HG02571 (cell line): ENCODE results near the gene DENND2A.
"Not testable (repeated sequence)": the region's sequence is repeated elsewhere in the genome, so short reads cannot be mapped to it uniquely, and the experiment has no call there.

Source experiments
- ATAC-seq: cut with Tn5 transposase; IDR thresholded peaks from one replicate; pipeline ENCODE4 v1.9.1; 2021; ENCODE audit warnings: mild to moderate bottlenecking, moderate library complexity; ENCODE audit not compliant: unreplicated experiment

The DENND2A gene

DNA sequence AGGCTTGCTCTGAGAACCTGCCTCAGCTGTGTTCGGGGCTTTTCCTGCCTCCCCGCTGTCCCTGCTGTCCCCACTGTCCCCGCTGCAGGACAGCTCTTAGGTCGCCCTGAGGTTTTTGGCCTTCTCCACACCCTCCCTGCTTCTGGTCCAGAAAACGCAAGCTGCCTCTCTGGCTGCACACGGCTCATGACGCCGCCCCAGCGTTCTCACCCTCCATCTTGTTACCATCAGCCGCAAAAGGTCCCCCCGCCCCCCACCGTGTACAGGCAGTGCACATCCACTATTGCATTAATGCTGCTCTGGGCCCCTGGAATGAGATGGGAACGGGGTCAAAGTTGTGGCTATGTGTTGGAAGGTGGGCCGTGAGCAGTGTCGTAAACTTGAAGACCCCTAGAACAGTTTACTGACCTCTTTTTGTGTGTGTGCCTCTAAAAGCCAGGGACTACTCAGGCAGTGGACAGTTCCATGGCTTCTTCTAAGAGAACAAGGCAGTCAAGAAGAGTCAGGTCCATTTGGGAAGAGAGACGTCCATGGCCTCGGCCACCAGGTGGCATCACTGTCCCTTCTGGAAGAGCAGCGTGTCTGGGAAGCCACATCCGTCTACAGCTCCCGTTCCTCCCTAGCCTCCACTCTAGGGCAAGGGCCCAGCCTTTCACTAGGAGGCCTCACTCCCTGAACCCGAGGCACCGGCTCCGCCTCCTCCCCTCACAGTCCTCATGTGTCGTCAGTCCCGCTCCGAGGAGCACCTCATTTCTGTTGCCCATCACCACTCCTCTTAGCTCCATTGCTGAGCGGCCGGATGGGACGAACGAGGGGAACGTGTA is 122.9 kb downstream of the DENND2A start:
- ATAC-seq = no peak

DNA sequence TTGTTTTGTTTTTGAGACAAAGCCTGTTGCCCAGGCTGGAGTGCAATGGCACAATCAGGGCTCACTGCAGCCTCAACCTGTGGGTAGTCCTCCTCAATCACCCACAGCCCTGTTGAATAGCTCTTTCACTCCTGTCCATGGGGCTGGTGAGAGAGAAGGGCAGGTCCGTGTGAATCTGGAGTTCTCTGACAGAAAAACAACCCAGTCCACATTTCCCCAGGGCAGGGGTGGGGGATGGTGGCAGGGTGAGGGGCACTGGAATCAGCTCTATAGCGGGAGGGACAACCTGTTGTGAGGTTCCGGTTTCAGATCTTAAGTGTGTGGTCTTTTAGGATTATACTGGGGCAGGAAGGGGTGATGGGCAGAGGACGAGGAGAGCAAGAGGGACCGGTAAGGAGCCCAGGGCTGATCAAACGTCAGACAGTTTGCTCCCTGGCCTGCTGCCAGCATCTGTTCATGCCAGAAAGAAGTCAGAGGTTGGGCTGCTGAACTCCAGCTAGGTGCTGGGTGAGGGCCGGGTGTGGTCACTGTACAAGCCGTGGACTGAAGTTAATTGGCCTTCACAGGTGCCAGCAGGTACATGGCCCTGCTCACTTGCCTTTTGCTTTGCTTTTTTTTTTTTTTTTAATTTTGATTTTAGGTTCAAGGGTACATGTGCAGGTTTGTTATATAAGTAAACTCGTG is 128.2 kb downstream of the DENND2A start:
- no peak for ATAC-seq

DNA sequence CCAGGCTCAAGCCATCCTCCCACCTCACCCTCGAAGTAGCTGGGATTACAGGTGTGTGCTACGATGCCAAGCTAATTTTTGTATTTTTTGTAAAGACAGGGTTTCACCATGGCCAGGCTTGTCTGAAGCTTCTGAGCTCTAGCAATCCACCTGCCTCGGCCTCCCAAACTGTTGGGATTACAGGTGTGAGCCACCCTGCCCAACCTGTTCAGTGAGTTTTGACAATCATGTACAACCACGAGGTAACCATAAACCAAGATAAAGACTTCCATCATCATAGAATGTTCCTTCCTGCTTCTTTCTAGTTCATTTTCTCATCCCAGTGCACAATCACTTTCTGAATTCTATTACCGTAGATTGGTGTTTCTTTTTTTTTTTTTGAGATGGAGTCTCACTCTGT is 130.8 kb downstream of the DENND2A start:
- no peak for ATAC-seq

DNA sequence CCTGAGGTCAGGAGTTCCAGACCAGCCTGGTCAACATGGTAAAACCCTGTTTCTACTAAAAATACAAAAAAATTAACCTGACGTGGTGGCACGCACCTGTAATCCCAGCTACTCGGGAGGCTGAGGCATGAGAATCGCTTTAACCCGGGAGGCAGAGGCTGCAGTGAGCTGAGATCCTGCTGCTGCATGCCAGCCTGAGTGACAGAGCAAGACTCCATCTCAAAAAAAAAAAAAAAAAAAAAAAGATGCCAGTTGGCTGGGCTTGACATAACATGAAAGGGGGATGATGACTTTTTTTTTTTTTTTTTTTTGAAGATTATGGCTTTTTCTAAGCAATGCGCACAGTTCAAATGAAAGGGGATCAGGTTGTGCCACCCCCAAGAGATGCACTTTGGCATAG is 133.1 kb downstream of the DENND2A start:
- ATAC-seq = not testable (repeated sequence)

DNA sequence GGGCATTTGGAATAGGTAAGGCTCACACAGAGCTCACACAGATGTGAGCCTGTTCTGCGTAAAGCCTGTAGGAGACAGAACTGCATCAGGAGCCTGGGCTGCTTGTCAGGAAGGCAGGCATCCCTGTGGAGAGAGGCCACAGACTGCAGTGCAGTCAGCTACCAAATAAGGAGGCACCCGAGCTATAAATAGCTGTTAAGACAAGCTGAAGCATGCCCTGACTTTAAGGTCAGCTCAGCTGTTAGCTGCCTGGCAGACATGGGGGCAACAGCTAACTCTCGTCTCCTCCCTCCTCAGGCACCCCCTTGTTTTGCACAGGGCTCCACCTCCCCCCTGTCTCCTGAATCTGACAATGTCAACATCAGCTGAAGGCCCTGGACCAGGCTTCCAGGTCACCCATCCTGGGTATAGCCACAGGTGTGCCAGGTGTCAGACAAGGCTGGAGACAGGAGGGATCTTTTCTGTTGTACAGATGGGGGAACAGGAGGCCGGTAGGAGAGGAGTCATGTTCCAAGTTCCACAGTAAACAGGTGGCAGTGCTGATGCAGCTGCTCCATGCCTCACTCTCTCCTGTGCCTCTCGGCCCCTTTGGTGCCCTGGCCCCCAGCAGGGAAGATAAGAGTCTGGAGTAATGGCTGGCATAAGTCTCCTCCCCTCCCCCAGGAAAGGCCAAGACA is 133.7 kb downstream of the DENND2A start:
- ATAC-seq = peak; percentile 66

DNA sequence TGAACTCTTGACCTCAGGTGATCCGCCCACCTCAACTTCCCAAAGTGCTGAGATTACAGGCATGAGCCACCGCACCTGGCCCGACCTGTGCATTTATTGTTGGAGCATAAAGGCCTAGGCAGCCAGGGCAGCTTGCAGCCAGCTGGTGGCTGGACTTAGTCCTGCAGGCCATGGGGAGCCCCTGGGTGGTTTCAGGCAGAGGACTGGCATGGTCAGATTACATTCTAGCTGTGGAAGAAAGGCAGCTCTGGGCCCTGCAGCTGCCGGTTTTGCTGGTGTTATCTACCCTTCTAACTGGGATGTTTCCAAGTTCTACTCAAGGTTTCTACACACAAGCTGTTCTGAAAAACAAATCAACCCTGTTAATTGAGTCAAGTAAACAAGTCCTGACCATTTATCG is 138.6 kb downstream of the DENND2A start:
- no peak for ATAC-seq

DNA sequence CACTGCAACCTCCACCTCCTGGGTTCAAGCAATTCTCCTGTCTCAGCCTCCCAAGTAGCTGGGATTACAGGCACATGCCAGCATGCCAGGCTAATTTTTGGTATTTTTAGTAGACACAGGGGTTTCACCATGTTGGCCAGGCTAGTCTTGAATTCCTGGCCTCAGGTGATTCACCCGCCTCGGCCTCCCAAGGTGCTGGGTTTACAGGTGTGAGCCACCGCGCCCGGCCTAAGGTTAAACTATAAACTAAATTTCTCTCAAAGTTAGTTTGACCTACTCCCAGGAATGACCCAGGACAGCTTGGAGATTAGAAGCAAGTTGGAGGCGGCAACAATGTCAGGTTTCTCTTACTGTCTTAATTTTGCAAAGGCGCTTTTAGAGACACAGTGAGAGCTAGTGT is 142.8 kb downstream of the DENND2A start:
- not testable (repeated sequence) for ATAC-seq

DNA sequence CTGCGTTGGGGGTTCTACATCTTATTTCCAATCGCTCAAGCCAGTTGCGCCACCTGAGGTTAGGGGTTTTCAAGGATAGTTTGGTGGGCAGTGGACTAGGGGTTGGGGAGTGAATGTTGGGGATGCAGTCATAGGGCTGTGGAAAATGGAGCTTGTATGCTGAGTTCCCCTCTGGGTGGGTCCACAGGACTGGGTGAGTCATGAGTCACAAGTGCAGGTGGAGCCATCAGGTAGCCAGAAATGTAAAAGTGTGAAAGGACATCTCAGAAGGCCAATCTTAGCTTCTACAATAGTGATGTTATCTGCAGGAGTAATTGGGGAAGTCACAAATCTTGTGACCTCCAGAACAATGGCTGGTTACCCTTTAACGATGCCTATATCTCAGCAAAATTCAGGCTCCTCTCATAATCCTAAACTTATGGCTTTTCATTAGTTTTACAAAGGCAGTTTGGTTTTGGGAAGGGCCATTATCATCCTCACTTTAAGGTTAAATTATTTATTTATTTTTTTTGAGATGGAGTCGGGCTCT is 143.3 kb downstream of the DENND2A start:
- ATAC-seq = no peak

DNA sequence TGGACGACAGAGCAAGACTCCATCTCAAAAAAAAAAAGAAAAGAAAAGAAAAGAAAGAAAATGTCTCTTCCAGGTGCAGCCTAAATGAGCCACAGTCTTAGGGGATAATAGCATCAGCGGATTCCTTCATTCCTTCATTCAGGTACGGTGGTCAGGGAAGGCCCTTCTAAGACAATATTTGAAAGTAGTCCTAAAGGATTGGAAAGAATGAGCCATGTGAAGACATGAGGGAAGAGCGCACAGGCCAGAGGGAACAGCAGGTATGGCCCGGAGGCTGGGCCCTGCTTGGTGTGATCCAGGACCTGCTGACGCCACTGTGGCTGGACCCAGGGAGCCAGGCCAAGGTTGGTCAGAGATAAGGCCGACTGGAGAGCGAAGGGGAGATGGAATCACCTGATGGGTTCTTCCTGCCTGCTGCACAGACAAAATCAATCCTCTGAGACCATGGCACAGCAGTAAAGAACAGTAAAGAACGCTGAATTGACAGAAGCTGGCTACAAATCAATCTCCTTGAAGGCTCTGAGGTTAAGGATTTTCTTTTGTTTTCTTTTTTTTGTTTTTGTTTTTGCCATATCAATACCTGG is 145.0 kb downstream of the DENND2A start:
- no peak for ATAC-seq

DNA sequence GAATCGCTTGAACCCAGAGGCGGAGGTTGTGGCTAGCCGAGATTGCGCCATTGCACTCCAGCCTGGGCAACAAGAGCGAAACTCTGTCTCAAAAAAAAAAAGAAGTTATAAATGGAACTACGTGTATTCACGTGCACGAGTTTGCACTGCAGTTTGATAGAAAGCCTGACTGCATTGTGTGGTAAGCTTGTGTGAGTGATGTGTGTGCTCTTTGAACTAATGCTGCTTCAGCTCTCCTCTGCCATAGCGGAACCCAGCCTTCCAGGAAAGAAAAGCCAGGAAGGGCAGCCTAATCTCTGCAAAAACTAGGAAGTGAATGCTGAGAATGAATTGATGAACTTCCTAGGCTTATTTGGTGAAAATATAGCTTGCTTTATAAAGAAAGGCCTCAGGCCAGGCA is 145.7 kb downstream of the DENND2A start:
- no peak for ATAC-seq

DNA sequence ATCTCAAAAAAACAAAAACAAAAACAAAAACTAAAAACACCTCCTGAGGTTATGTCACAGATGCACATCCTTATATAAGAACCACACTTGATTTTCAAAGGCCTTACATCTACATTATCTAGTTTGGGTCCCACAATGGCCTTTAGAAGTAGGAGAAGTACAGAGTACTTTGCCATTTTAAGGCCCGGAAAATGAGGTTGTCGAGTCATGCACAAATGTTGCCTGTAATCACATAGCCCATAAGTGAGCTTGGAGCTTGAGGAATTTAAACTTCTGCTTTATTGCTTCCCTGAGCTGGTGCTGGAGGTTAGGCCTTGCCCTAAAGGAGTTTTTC is 151.6 kb downstream of the DENND2A start:
- ATAC-seq = no peak

DNA sequence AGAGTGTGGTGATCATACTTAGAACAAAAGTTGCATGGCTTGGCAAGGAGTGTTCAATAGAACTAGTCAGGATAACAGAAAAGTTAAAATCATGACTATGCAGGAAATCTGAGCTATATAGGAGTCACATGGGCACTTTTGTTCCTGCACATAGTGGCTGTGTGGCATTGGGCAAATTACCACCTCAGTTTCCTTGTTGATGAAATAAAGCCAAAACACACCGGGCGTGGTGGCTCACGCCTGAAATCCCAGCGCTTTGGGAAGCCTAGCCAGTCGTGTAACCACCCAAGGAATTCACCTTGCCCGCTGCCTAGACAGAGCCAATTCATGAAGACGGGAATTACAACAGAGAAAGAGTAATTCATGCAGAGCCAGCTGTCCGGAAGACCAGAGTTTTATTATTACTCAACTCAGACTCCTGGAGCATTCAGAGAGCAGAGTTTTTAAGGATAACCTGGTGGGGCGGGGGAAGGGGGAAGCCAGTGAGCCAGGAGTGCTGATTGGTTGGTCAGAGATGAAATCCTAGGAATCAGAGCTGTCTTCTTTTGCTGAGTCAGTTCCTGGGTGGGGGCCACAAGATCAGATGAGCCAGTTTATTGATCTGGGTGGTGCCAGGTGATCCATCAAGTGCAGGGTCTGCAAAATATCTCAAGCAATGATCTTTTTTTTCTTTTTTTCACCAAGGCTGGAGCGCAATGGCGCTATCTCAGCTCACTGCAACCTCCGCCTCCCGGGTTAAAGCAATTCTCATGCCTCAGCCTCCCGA is 154.9 kb downstream of the DENND2A start:
- ATAC-seq = no peak

DNA sequence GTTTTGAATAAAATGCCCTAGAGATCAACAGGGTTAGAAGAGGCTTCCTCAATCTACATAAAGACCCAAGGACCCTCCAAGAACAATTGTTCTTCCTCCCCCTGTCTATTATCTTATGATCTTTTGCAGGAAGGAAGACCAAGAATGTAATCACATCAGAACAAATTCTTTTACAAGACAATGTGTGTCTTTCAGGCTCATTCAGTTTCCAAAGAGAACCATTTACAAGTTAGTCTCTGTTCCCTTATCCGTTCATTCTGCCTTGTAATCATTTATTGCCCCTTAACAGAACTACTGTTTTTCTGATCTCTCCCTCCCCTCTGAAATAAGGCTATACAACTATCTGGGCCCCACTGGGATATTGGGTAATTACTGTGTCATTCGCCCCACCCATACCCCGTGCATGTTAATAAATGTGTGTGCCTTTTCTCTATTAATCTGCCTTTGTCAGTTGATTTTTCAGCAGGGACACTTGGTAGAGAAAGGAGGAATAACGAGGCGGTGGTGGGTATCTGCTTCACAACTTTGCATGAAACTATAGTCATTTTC is 155.6 kb downstream of the DENND2A start:
- ATAC-seq = no peak

DNA sequence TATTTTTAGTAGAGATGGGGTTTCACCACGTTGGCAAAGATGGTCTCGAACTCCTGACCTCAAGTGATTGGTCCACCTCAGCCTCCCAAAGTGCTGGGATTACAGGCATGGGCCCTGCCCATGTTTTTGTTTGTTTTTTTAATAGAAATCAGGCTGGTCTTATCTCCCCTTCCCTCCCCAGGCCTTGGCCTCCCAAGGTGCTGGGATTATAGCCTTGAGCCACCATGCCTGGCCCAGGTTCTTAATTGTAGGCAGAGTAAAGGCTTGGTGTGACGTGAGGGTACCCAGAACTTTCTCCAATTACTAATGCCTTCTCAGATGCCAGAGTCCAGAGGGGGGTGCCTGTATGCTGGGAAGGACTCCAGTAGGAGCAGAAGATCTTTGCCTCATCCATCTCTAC is 156.1 kb downstream of the DENND2A start:
- ATAC-seq = no peak

DNA sequence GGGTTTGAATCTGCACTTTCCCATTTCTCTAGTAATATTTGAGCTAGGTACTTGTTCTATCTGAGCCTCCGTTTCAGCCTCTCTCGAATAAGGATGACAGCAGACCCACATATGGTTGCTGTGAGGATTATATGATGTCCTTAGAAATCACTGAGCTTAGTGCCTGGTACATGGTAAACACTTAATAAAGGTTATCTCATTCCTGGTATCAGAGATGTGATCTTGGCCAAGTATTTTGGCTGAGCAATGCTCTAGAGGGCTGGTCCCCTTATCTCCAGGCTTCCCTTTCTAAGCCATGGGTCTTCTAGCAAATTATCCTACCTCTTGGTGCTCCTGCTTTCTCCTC is 160.9 kb downstream of the DENND2A start:
- ATAC-seq = no peak

DNA sequence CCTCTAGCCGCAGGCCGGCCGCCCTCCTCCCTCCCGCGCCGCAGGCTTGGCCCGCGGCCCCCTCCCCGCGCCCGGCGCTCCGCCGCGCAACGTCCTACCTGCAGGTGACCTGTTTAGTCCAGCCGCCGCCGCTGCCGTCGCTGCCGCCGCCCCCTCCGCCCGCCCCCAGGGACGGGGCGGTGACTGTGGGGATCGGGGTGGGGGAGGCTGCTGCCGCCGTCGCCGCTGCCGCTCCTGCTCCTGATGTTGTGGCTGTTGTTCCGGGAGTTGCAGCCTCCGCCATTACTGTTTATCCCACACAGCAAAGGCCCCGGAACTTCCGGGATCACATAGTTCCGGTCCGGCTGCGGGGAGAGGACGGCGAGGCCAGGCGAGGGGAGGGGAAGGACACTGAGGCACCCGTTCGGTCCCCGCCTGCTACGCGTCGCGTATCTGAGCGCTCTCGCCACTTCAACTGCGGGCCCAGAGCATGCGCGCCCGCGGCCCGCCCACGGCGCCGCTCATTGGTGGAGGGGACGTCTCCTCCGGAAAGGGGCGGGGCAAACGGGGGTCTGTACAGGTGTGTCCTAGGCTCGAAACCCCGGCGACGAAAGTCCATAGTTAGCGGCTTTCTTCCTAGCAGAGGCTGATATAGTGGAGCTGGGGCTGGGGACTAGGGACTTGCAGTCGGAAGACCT is 161.4 kb downstream of the DENND2A start, which contains the start of gene MKRN1:
Gene MKRN1, minus strand, starts transcription at position 444 of the 677 bp plus-strand sequence. Its CDS starts 161 bp downstream, at position 283.
- ATAC-seq = peak; percentile 91

DNA sequence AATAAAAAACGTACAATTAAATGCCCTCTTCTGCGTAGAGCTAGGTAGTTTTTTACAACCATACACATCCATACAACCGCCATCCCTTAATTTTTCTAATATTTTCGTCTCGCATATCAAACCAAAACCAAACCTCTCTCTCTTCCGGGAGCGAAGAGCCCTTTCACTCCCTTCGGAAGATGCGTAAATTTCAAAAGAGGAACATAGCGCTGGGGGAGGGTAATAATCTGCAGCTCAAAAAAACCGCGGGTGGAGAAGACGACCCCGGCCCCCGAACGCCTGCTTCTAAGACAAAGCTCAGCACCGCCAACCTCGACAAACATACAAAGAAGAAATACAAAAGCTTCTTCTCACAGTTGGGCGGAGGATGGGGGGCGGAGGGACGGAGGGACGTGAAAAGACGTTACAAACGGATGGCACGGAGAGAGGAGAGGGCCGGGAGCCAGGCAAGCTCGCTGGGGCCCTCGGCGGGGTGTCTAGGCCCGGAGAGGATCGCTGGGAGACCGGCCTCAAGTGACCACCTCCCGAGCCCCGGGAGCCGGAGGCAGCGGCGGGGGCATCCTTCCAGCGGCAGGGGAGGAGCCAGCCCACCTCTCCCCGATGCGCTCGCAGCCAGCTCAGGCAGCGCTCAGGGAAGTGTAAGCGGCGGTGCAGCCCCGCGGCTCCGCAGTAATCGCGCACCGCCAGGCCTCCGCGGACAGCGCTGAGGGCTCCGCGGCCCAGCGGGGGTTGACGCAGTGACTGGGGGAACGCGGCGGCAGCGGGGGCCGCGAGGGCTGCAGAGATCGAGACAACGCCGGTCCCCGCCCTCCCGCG is 162.2 kb downstream of the DENND2A start:
- ATAC-seq = peak; percentile 23

DNA sequence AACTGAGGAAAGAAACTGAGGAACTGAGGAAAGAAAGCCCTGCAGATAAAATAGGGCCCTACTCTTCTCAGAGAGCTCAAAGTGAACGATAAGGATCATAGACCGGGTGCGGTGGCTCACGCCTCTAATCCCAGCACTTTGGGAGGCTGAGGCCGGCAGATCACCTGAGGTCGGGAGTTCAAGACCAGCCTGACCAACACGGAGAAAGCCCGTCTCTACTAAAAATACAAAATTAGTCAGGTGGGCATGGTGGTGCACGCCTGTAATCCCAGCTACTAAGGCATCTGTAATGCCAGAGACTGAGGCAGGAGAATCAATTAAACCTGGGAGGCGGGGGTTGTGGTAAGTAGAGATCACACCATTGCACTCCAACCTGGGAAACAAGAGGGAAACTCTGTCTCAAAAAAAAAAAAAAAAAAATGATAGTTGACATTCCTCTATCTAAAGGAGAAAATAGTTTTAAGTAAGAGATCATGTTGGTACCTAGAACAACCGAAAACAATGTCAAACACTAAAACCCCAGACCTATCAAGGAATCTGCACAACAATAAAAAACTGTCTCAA is 163.8 kb downstream of the DENND2A start:
- no peak for ATAC-seq
